KBM-7 (cell line): ENCODE results near the gene CDK18.
A peak's percentile ranks its signal among the peaks of the same experiment; 100 is the strongest.

ENCODE experiments used
- DNase-seq: peaks from one replicate; pipeline ENCODE4 v3.0.0-alpha.2; 2015
- in situ Hi-C: fragments of 300-500 bp; cut with MboI; formaldehyde crosslinking; loops from 2 replicates; pipeline ENCODE4 v1.14.3; 2020; ENCODE audit warnings: low sequenced_read_pairs, low pct_unique_long_range_greater_than_20kb, mixed read lengths

The CDK18 gene

DNA sequence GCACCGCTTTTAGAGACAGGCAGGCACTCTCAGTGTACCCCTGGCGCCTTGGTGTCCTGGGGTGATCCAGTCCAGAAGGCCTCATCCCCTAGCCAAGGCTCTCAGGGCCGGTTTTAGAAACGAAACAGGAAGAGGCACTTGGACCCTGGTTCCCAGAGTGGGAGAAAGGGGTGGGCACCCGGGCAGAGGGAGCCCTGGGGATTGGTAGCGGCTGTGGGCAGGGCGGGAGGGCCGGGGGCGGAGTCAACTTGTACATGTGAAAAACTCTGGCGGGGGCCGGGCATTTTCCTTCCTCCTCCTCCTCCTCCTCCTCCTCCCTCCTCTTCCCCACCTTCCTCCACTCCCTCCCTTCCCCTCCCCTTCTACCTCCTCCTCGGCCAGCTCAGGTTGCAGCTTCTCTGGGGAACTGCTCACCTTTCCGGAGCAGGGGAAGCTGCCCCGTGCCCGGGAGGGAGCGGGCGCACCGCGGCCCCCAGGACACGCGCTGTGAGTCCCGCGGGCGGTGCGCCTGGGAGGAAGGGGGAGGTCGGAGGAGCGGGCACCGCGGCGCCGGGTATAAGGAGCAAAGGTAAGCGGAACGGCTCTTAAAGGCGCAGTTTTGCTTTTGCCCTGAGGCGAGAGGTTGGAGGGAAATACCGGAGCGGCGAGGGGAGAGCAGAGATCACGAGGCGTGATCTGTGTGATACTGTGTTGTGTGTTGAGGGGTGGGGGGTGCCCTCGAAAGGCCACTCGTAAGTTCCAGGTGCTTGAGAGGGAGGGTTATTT lies at the start of gene CDK18:
TSS of gene CDK18 (plus strand) at position 359 of the 765 bp plus-strand sequence. CDS start 18,499 bp downstream, outside the sequence.
- DNase-seq: peak; percentile 69
- in situ Hi-C loops: no loop called here

DNA sequence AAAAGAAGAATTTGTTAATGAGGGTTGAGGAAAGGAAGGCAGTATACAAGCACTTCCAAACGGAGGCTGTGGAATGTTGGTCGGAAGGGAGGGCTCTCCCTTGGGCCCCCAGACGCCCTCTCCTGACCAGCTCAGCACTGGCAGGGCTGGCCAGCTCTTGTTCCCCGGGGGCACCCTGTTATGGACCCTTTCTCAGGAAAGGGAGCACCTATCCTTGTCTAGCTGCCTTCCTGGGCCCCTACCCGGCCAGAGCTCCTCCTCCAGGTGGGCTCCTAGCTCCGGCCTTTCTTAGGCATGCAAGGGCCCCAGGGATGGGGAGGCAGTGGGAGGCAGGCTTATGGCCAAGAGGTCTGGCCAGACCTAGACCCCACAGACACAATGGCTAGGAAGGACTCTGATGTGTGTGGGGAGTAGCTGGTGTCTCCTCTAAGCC lies 49.5 kb upstream of the CDK18 start:
- no peak for DNase-seq
- in situ Hi-C loops: no loop called here

GRCh38 chr1:205455581-205456382 lies 48.7 kb upstream of the CDK18 start, which contains the start of gene BLACAT1:
BLACAT1 (minus strand) TSS chr1:205456045.
- in situ Hi-C loops: no loop called here
- no peak for DNase-seq

- in situ Hi-C loops: no loop called here
- no peak for DNase-seq
Measured at GRCh38 chr1:205456383-205456867, 48.0 kb upstream of the CDK18 start.

GRCh38 chr1:205456868-205457745 lies 47.4 kb upstream of the CDK18 start:
- in situ Hi-C loops: no loop called here
- no peak for DNase-seq

DNA sequence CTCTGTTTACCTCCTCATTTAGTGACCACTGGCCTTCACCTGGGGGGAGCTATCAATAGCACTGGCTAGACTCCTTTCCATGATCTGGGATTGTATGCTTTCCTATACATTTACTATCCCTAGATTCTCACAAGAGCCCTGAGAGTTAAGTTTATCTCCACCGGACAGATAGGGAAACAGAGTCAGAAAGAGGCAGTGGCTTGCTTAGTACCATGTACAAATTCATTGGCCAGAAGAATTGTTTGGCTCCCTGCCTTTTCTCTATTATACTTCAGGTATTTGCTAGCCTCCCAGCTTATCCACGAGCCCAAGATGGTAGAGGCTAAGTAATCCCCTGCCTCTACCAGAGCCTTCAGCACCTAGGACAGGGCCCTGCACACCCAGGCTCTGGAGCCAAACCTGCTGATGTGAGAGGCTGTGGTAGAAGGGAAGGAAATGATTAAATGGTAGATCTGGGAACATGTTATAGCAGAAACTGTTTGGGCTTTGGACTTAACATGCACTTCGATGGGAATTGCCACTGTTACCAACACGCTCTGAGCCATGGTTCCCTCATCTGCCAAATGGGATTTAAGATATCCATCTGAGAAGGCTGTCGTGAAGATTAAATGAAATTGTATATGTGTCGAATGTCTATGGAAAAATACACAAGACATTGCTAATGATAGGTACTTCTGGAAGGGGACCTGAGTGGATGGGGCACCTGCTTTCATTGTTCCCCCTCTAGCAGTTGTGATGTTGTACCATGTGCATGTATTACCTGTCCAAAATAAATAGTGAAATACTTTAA lies 45.5 kb upstream of the CDK18 start:
- peak; percentile 70 for DNase-seq
- in situ Hi-C loops: no loop called here

DNA sequence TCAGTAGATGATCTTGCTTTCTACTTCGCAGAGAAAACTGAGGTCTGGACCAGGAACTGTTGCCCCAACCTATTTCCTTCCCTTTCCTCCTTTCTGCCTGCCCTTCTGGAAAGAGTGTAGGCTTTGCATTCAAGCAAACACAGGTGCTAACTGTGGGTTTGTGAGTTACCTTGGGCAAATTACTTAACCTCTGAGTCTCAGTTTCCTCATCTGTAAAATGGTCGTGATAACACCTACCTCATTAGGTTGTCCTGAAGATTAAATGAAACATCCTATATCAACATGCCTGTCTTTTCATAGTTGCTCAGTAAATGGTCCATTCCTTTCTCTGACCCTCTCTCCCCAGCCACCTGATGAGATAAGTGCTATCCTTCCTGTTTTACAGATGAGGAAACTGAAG lies 39.1 kb upstream of the CDK18 start:
- DNase-seq: no peak
- in situ Hi-C loops: no loop called here

- in situ Hi-C loops: no loop called here
- no peak for DNase-seq
Measured at GRCh38 chr1:205466595-205467220, 37.8 kb upstream of the CDK18 start.

DNA sequence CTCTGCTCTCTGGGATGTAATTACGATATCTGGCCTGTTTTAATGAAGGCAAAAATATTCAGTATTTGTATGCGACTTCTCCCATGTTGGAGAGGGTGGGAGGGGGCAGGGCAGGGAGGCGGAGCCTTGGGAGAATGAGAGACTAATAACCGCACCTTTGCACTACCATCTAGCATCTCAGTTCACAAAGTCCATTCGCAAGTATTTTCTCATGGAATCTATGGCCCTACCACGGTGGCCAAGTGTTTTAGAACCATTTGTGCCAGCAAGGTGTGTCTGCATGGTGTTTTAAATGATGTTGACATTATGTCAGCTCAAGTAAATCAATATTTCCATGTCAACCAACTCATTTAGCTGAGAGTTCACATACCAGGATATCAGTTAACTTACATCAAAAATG lies 34.3 kb upstream of the CDK18 start:
- in situ Hi-C loops: no loop called here
- DNase-seq: no peak

DNA sequence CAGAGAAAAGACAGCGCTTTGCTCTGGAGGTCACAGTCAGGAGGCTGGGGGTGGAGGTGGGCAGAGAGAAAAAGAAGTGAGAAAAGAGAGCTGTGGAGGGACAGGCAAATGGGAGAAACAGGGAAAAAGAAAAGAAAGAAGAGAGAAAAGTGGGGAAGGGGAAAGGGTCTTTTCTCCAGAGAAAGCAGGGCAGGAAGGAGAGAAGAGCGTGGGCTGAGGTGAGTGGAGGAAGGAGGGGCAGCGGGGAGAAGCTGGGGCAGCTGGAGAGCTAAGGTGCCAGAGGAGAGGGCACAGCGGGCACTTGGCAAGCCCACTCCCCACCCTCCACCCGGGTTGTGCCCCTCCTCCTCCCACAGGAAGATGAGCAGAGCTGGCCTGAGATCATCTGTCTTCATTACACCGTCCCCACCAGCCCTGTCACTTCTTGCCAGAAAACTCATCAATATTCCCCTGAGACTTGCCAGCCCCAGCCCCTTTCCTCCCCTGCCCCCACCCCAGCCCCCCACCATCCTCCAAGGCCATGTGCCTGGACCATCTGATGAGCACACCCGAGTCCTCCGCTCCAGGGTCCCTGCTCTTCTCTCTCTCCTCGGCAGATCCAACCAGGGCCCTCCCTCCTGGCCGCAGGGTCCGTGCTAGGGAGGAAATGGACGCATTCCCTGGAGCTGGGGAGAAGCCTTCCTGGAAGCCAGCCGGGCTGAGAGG lies 31.6 kb upstream of the CDK18 start:
- in situ Hi-C loops: no loop called here
- DNase-seq: no peak

GRCh38 chr1:205473475-205473874 lies 31.0 kb upstream of the CDK18 start:
- no peak for DNase-seq
- in situ Hi-C loops: no loop called here

DNA sequence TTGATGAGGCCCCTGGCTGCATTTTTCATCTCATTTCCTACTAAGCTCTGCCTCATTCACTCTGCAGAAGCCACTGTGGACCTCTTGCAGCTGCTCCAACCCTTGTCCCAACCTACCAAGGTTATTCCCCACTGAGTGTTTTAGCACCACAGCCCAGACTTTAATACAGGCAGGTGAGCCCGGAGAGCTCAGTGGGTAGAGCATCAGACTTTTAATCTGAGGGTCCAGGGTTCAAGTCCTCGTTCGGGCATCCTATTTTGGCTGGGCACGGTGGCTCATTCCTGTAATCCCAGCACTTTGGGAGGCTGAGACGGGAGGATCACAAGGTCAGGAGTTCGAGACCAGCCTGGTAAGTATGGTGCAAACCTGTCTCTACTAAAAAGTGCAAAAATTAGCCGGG lies 30.5 kb upstream of the CDK18 start:
- in situ Hi-C loops: no loop called here
- no peak for DNase-seq

- in situ Hi-C loops: no loop called here
- no peak for DNase-seq
Measured at GRCh38 chr1:205474571-205474970, 29.9 kb upstream of the CDK18 start.

DNA sequence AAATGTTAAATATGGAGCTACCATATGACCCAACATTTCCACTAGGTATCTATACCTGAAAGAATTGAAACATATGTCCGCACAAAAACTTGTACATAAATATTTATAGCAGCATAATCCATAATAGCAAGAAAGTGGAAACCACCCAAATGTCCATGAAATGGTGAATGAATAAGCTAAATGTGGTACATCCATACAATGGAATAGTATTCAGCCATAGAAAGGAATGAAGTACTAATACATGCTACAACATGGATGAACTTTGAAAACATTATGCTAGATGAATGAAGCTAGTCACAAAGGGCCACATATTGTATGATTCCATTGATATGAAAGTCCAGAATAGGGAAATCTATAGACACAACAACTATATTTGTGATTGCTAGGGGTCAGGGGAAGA lies 28.6 kb upstream of the CDK18 start:
- DNase-seq: no peak
- in situ Hi-C loops: no loop called here

- DNase-seq: no peak
- in situ Hi-C loops: no loop called here
Measured at GRCh38 chr1:205476648-205477047, 27.8 kb upstream of the CDK18 start.

GRCh38 chr1:205477121-205477758 lies 27.2 kb upstream of the CDK18 start:
- in situ Hi-C loops: no loop called here
- DNase-seq: no peak

DNA sequence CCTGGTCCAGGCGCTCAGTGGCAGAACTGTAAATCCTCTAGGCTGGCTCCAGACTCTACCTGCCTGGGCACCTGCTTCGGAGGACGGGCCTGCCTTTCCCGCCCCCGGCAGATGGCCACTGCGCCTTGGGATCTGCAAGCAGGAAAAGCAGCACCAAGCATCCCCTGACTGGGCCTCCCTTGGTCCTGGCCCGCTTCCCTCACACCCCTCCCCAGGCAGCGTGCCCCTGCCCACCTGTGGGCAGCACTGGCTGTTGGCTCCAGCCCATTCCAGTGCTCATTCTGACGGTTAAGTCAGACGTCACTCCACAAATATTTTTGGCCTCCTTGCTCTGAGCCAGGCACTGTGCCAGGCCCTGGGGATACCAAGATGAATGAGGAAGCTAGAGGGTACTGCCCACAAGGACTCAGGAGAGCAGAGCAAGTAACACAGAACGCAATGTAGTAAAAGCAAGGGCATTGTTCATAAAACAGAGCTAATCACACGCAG lies 26.7 kb upstream of the CDK18 start:
- in situ Hi-C loops: no loop called here

More for the DNA sequence above, 26.7 kb upstream of the CDK18 start:
- no peak for DNase-seq
